HCT116 (cell line): ENCODE measurements around the gene MLEC. TPM values are rescaled to one million over a fixed set of nuclear protein-coding genes. Genes with fewer than 3 reads are reported as not detected.

Source experiments
- ATAC-seq: fragments of 200-7000 bp; cut with Tn5 transposase; 2 replicates; pipeline ENCODE4 v1.9.1; 2020; ENCODE audit warnings: mild to moderate bottlenecking, moderate library complexity
- BruUV-seq: library from RNA; stranded (reverse); fragments of 400-500 nt; replicated peaks from 2 replicates; lab custom pipeline; 2021; lab: Mats Ljungman, UMichigan
- CTCF ChIA-PET: fragments of 300-600 bp; sonication (Branson Sonifier 250); formaldehyde crosslinking; loops from one replicate; lab custom pipeline; 2021; ENCODE audit warnings: antibody characterized with exemption; lab: Charles Lee
- POLR2A ChIA-PET: fragments of 300-600, 350-600 bp; sonication (Branson Sonifier 250); formaldehyde crosslinking; loops from one replicate; lab custom pipeline; 2021; ENCODE audit warnings: antibody characterized with exemption; lab: Charles Lee
- RAD21 ChIA-PET, 2 experiments: fragments of 300-600 bp; sonication (Branson Sonifier 250); formaldehyde crosslinking; loops; one replicate each; lab custom pipeline; 2023; ENCODE audit warnings: low total read pairs in 2 of 2; ENCODE audit not compliant: uncharacterized antibody in 2 of 2, unreplicated experiment in 2 of 2, low non-redundant PET in 1 of 2; lab: Charles Lee
- DNase-seq: peaks from one replicate; pipeline ENCODE4 v3.0.0-alpha.2; 2010; ENCODE audit warnings: low read depth, low spot score
- H2AFZ ChIP-seq: fragments of 200-600 bp; shearing (Covaris generic), sonication (generic); 2 replicates; pipeline ENCODE4 v1.6.1; 2017; ENCODE audit warnings: low read depth, mixed run types, mixed read lengths, antibody characterized with exemption, low read length; ENCODE audit not compliant: poor library complexity, severe bottlenecking
- H3K27ac ChIP-seq: 2 replicates; pipeline ENCODE4 v1.5.1; 2012; ENCODE audit warnings: low read depth, low read length
- H3K27me3 ChIP-seq: fragments of 200-600 bp; sonication (generic); 2 replicates; pipeline ENCODE4 v1.6.1; 2016; ENCODE audit warnings: mixed run types, low read length, mixed read lengths; ENCODE audit not compliant: insufficient read depth
- H3K36me3 ChIP-seq, 2 experiments: fragments of 200-500 bp in 1 of 2; fragments of 200-600 bp in 1 of 2; sonication (Bioruptor generic) in 1 of 2; sonication (generic) in 1 of 2; 2 replicates each; pipeline versions ENCODE4 v1.5.1 to v1.6.1; 2014 to 2016; ENCODE audit warnings: low read length in 2 of 2, inconsistent platforms in 1 of 2, mixed read lengths in 1 of 2, mixed run types in 1 of 2; ENCODE audit not compliant: insufficient read depth in 2 of 2, control insufficient read depth in 1 of 2
- H3K4me1 ChIP-seq, 2 experiments: fragments of 200-600 bp in 1 of 2; sonication (generic) in 1 of 2; 2 replicates each; pipeline versions ENCODE4 v1.5.1 to v1.6.1; 2012 to 2017; ENCODE audit warnings: low read length in 2 of 2, inconsistent platforms in 1 of 2, mild to moderate bottlenecking in 1 of 2, mixed read lengths in 1 of 2, mixed run types in 1 of 2, moderate library complexity in 1 of 2; ENCODE audit not compliant: insufficient read depth in 2 of 2, control insufficient read depth in 1 of 2
- H3K4me2 ChIP-seq: fragments of 200-600 bp; sonication (generic); 2 replicates; pipeline ENCODE4 v1.6.1; 2017; ENCODE audit warnings: mixed run types, low read length, mixed read lengths
- H3K4me3 ChIP-seq, 2 experiments: fragments of 200-600 bp in 1 of 2; sonication (generic) in 1 of 2; replicated peaks in 1 of 2; 2 replicates each; pipeline ENCODE4 v1.5.1; 2011 to 2016; ENCODE audit warnings: low read length in 2 of 2, control low read depth in 1 of 2, low read depth in 1 of 2, mild to moderate bottlenecking in 1 of 2, mixed read lengths in 1 of 2, mixed run types in 1 of 2
- H3K79me2 ChIP-seq: fragments of 200-600 bp; sonication (generic); 2 replicates; pipeline ENCODE4 v1.6.1; 2017; ENCODE audit warnings: mild to moderate bottlenecking, mixed run types, low read length, moderate library complexity, mixed read lengths; ENCODE audit not compliant: insufficient read depth
- H3K9ac ChIP-seq: fragments of 200-600 bp; sonication (generic); 2 replicates; pipeline ENCODE4 v1.6.1; 2016; ENCODE audit warnings: low read length, mixed read lengths
- H3K9me2 ChIP-seq: fragments of 200-600 bp; sonication (generic), shearing (Covaris generic); 2 replicates; pipeline ENCODE4 v1.6.1; 2017; ENCODE audit warnings: mixed run types, mild to moderate bottlenecking, moderate library complexity; ENCODE audit not compliant: insufficient read depth
- H3K9me3 ChIP-seq, 2 experiments: fragments of 200-500 bp in 1 of 2; fragments of 200-600 bp in 1 of 2; sonication (Bioruptor generic) in 1 of 2; sonication (generic) in 1 of 2; 2 replicates each; pipeline ENCODE4 v1.6.1; 2014 to 2017; ENCODE audit warnings: low read length in 2 of 2, mixed read lengths in 2 of 2, inconsistent platforms in 1 of 2, low read depth in 1 of 2, mild to moderate bottlenecking in 1 of 2, mixed run types in 1 of 2, moderate library complexity in 1 of 2; ENCODE audit not compliant: control insufficient read depth in 1 of 2, insufficient read depth in 1 of 2
- H4K20me1 ChIP-seq: fragments of 200-600 bp; sonication (generic), shearing (Covaris generic); 2 replicates; pipeline ENCODE4 v1.6.1; 2017; ENCODE audit warnings: mixed run types, mild to moderate bottlenecking, moderate library complexity; ENCODE audit not compliant: insufficient read depth
- ATF3 ChIP-seq: IDR thresholded peaks from 2 replicates; pipeline ENCODE4 v1.6.1; 2012
- CBX3 ChIP-seq: IDR thresholded peaks from 2 replicates; pipeline ENCODE4 v1.6.1; 2012; ENCODE audit warnings: low read depth
- EGR1 ChIP-seq: IDR thresholded peaks from 2 replicates; pipeline ENCODE4 v1.6.1; 2012; ENCODE audit warnings: low read depth
- EZH2phosphoT487 ChIP-seq: fragments of 200-600 bp; IDR thresholded peaks from 2 replicates; pipeline ENCODE4 v1.6.1; 2018; ENCODE audit warnings: antibody characterized with exemption, borderline replicate concordance
- FOSL1 ChIP-seq: IDR thresholded peaks from 2 replicates; pipeline ENCODE4 v1.6.1; 2012; ENCODE audit warnings: low read depth
- JUND ChIP-seq: IDR thresholded peaks from 2 replicates; pipeline ENCODE4 v1.6.1; 2012
- MAX ChIP-seq: IDR thresholded peaks from 2 replicates; pipeline ENCODE4 v1.6.1; 2012
- RAD21 ChIP-seq: IDR thresholded peaks from 2 replicates; pipeline ENCODE4 v1.6.1; 2012; ENCODE audit warnings: low read depth, mild to moderate bottlenecking
- REST ChIP-seq: IDR thresholded peaks from 2 replicates; pipeline ENCODE4 v1.6.1; 2012; ENCODE audit warnings: low read depth
- SIN3A ChIP-seq: IDR thresholded peaks from 2 replicates; pipeline ENCODE4 v1.6.1; 2012; ENCODE audit warnings: low read depth
- SRF ChIP-seq: IDR thresholded peaks from 2 replicates; pipeline ENCODE4 v1.6.1; 2012; ENCODE audit warnings: low read depth
- TCF7L2 ChIP-seq: IDR thresholded peaks from 2 replicates; pipeline ENCODE4 v1.7.0; 2011; ENCODE audit warnings: borderline replicate concordance, inconsistent platforms; ENCODE audit not compliant: insufficient read depth, insufficient read length; ENCODE audit errors: extremely low read depth
- YY1 ChIP-seq: IDR thresholded peaks from 2 replicates; pipeline ENCODE4 v1.6.1; 2011; ENCODE audit warnings: low read length, low read depth, moderate library complexity, mild to moderate bottlenecking; ENCODE audit not compliant: insufficient replicate concordance; ENCODE audit errors: extremely low read depth
- ZBTB33 ChIP-seq: IDR thresholded peaks from 2 replicates; pipeline ENCODE4 v1.6.1; 2011; ENCODE audit warnings: mild to moderate bottlenecking, low read length, moderate library complexity; ENCODE audit not compliant: insufficient replicate concordance; ENCODE audit errors: extremely low read depth
- ZFX ChIP-seq: fragments of 450-650 bp; IDR thresholded peaks from 2 replicates; pipeline ENCODE4 v1.6.1; 2017
- intact Hi-C: fragments of 100-400 bp; cut with micrococcal nuclease; formaldehyde crosslinking; loops from 2 replicates; pipeline ENCODE4 v1.10.0; 2022
- total RNA-seq: library from RNA; stranded (reverse); gene quantifications from one replicate; pipeline ENCODE4 v1.2.1, GENCODE V29; 2021; ENCODE audit not compliant: unreplicated experiment

The MLEC gene
- total RNA-seq, 1 experiment from 2014 or later: 152 TPM

- TF ChIP-seq MAX: no peak
- TF ChIP-seq FOSL1: no peak
- no peak for TF ChIP-seq YY1
- no peak for TF ChIP-seq REST
- TF ChIP-seq JUND: no peak
- no peak for TF ChIP-seq CBX3
- TF ChIP-seq SIN3A: no peak
- TF ChIP-seq, all 23 proteins: peak for 0
These were observed 40.9 kb upstream of the MLEC start (continued) for GRCh38 chr12:120646044-120646443.

- CTCF ChIA-PET: interaction anchor here (0.7 to 1.9 kb wide), 8 partner anchors 11 to 414 kb away, joined by 3 to 9 read pairs (median 3); partner anchors contain the start of gene POP5
- RAD21 ChIA-PET: no interaction called here
- H3K27me3 ChIP-seq: peaks cover 4% of the 10 kb centered on the region; the same call in 1 of the 2 replicates
- H3K4me3 ChIP-seq: no peak overlapping the region
- H3K9me2 ChIP-seq: no peaks in the 10 kb centered on the region
- H4K20me1 ChIP-seq: no peaks in the 10 kb centered on the region
- no TSS peak for BruUV-seq
- intact Hi-C loops: loop anchor here (1.0 to 10.0 kb wide), 3 partner anchors 67 to 357 kb away; partner anchors contain the start of gene COX6A1
- peaks cover 5 to 32% of the 10 kb centered on the region in 2 experiments; a peak in 3 of 4 replicates for H3K4me1 ChIP-seq
- TF ChIP-seq RAD21 (no peak), JUND (no peak), CBX3 (no peak), EZH2phosphoT487 (no peak), TCF7L2 (no peak), SRF (no peak), EGR1 (no peak), YY1 (no peak), ZFX (no peak), ATF3 (no peak), ZBTB33 (no peak)
- no peaks in the 10 kb centered on the region for H3K36me3 ChIP-seq
- H3K4me2 ChIP-seq: no peak overlapping the region
- no peak overlapping the region for H3K9ac ChIP-seq
- POLR2A ChIA-PET: no interaction called here
- H2AFZ ChIP-seq: no peak overlapping the region
- ATAC-seq: no peak
- no peak overlapping the region for H3K27ac ChIP-seq
- H3K79me2 ChIP-seq: no peaks in the 10 kb centered on the region
- H3K9me3 ChIP-seq: no peaks in the 10 kb centered on the region
- no peak for DNase-seq
These were observed 39.6 kb upstream of the MLEC start for GRCh38 chr12:120647375-120647755.
